Measurements from ENCODE around the gene ZNF814.
"Not testable (repeated sequence)": the region's sequence is repeated elsewhere in the genome, so short reads cannot be mapped to it uniquely, and the experiment has no call there.

Gene ZNF814

DNA sequence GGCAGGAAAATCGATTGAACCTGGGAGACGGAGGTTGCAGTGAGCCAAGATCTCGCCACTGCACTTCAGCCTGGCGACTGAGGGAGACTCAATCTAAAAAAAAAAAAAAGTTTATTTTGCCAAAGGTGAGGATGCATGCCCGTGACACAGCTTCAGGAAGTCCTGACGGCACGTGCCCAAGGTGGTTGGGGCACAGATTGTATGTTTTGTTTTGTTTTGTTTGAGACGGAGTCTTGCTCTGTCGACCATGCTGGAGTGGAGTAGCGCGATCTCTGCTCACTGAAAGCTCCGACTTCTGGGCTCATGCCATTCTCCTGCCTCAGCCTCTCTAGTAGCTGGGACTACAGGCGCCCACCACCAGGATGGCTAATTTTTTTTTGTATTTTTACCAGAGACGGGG, 70.9 kb downstream of the ZNF814 start:
- no peak for DNase-seq (ENCODE audit: low read depth, low spot score)

DNA sequence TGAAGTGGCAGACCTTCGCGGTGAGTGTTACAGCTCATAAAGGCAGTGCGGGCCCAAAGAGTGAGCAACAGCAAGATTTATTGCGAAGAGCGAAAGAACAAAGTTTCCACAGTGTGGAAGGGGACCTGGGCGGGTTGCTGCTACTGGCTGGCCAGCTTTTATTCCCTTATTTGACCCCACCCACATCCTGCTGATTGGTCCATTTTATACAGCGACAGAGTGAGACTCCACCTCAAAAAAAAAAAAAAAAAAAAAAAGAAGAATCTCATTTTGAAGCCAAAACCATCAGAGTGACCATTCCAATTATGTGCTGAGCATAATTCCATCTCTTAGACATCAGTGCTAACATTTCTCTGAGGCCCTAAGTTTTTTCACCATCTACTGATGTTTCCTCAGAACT, 72.2 kb downstream of the ZNF814 start:
- no peak for DNase-seq (ENCODE audit: low read depth, low spot score)

DNA sequence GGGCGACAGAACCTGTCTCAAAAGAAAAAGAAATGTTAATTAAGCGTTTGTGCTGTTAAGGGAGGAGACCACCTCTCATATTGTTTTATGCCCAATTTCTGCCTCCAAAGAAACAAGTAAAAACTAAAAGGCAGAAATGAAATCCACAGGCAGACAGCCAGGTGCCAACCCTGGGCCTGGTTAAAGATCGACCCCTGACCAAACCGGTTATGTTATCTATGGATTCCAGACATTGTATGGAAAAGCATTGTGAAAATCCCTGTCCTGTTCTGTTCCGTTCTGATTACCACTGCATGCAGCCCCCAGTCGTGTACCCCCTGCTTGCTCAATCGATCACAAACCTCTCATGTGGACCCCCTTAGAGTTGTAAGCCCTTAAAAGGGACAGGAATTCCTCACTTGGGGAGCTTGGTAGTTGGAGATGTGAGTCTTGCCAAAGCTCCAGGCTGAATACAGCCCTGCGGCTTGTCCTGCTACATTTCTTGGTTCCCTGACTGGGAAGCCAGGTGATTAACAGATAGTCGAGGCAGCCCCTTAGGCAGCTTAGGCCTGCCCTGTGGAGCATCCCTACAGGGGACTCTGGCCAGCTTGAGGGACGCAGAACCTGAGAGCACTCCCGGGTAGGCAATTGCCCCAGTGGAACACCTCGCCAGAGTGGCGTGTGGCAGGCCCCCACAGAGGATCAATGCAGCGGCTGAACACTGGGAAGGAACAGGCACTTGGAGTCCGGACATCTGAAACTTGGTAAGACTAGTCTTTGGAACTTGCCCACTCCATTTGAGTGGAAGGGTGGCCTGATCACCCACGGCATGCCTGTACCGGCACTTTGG, 73.4 kb downstream of the ZNF814 start:
- DNase-seq (ENCODE audit: low read depth, low spot score), result no peak

DNA sequence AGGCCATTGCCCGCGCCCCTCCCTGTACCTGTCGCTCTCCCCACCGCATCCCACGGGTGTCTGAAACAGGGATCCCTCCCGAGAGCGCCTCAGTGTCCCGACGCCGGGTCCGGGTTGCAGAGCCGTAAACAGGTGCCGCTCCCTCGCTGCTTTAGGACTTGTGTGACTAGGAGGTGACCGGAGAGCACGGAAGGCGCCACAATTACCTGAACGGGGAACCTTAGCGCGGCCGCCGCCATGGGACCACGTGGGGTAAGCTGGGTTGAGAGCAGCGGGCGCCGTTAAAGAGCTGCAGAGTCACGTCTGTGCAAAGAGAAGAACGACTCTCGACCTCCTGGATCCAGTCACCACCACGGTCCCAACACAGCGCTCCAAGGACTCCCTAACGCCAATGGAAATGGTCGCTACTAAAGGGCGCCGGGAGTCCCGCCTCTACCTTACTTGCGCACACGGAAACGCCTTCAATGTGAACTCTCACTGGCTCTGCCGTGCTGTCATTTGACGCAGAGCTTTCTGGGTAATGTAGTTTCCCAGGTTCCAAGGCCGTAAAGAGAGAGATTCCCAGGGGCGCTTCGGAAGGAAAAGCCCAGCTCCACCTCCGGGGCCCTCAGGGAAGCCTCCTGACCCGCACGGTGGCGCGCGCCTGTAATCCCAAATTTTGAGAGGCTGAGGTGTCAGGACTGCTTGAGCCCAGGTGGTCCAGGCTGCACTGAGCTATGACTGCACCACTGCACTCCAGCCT, 74.2 kb downstream of the ZNF814 start, which contains the start of gene ZNF552:
TSS of gene ZNF552 (minus strand) at position 409 of the 742 bp plus-strand sequence. CDS start at position 239, 170 bp downstream.
- peak; percentile 95 for DNase-seq (ENCODE audit: low read depth, low spot score)

DNA sequence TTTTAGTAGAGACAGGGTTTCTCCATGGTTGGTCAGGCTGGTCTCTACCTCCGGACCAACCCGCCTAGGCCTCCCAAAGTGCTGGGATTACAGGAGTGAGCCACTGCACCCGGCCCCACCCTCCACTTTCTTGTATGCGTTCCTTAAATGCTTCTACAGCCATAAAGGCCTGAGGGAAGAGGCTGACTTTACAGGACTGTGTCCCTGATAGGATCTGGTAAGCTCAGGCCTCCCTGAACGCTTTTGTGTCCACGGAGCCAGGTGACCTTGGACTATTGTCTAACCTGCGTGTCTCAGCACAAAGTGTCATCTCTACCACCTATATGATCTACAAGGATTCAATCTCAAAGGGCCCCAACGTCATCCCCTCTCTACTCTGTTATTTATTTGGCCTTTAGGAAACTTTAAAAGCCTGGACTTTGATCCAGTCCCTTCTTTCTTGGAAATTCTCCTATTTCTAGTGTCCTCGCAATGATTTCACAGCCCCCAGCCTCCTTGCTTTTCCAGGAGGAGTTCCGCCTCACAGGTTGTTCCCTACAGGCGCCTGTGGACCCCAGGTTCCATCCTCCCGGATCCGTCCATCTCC, 74.8 kb downstream of the ZNF814 start:
- DNase-seq (ENCODE audit: low read depth, low spot score), result peak; percentile 28

DNA sequence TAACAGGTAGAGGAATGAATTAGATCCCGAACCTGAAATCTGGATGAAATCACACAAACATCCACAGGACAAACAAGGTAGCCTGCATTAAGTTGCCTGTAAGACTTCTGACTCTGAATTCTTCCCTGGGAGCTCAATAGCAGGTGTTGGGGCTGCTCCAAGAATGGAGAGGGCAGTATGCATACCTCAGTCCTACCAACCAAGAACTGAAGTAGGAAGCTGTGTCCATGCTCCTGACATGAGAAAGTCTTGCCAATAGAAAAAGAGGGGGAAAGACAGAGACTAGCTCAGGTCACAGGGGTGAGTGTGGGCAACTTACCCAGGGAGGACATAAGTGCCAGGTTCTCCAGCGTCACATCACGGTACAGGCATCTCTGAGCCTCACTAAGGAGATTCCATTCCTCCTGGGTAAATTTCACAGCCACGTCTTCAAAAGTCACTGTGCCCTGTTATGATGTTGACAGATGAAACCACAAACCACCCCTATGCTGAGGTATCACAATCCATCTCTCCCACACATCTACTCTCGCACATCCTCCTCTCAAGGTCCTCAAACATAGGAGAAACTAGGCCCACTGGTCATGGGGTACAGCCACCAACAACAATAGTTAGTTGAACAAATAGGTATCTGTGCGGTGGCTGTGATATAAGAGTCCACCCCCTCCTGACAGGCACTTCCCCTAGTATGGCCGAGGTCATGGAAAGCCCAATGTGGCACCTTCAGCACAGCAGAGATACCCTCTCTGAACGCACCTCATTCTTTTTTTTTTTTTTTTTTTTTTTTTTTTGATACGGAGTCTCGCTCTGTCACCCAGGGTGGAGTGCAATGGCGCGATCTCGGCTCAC, 75.6 kb downstream of the ZNF814 start:
- peak; percentile 21 for DNase-seq (ENCODE audit: low read depth, low spot score)

DNA sequence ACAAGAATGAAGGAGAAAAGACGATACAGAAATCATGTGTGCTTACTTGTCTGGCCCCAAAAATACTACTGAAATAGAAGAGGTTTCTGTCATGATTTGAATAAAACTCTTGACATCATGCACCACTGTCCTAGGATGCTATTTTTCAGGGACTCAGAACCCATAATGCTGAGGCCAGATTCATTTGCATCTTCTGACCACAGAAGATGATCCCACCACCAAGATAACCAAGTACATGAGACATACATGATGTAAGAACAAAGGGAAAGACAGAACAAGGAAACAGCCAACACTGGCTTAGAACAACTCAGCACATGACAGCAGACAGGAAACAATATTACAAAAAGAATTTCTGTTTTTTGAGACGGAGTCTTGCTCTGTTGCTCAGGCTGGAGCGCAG, 76.6 kb downstream of the ZNF814 start:
- DNase-seq (ENCODE audit: low read depth, low spot score), result no peak

DNA sequence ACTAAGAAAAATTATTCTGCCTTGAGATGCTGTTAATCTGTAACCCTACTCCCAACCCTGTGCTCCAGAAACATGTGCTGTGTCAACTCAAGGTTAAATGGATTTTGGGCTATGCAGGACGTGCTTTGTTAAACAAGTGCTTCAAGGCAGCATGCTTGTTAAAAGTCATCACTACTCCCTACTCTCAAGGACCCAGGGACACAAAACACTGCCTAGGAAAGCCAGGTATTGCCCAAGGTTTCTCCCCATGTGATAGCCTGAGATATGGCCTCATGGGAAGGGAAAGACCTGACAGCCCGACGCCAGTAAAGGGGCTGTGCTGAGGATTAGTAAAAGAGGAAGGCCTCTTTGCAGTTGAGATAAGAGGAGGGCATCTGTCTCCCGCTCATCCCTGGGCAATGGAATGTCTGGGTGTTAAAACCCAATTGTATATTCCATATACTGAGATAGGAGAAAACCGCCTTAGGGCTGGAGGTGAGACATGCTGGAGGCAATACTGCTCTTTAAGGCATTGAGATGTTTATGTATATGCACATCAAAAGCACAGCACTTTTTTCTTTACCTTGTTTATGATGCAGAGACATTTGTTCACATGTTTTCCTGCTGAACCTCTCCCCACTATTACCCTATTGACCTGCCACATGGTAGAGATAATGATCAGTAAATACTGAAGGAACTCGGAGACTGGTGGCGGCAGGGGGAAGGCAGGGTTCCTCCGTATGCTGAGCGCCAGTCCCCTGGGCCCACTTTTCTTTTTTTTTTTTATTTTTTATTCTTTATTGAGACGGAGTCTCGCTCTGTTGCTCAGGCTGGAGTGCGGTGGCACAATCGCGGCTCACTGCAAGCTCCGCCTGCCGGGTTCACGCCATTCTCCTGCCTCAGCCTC, 78.2 kb downstream of the ZNF814 start:
- not testable (repeated sequence) for DNase-seq (ENCODE audit: low read depth, low spot score)

DNA sequence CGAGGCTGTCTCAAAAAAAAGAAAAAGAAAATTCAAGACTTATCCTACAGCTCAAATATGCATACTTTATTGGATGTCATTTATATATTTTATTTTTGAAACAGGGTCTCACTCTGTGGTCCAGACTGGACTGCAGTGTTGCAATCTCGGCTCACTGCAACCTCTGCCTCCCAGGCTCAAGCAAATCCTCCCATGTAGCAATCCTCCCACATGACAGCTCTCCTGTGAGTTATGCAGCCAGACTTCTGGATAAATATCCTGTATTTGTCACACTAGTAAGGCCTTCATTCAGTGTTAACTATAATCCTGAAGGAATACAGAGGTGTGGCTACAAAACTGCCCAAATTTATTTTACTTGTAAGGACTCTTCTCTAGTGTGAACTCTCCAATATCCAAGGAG, 81.3 kb downstream of the ZNF814 start:
- no peak for DNase-seq (ENCODE audit: low read depth, low spot score)

DNA sequence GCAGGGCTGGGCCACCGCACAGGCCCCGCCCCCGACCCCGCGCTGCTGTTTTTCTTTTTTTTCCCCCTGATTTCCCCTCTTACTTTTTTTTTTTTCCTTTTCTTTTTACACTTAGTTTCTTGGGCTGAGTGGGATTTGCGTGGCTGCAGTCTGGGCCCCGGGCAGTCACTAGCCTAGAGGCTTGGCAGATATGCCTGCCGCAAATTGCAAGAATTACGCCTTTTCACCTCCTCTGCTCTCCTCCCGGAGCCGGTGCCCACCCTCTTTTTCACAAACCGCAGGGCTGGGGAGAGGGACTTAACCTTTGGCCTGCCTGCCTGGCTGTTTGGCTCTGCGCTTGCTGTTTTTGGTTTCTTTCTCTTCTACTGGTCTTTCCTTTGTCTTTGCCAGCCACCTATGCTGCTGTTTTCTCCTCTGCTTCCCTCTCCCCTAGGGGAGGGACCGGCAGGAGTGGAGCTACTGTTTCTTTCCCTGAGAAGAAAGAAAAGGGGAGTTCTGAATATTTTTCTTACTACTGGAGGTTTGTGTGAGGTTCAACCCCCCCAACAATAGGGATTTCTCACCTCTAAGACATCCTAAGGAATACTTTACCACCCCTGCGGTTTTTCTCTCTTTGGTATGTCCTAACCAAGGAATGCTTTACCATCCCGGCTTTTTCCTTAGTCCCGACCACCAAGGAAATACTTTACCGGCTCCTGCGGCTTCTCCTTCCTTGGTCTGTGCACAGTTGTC, 85.1 kb downstream of the ZNF814 start:
- peak; percentile 95 for DNase-seq (ENCODE audit: low read depth, low spot score)

DNA sequence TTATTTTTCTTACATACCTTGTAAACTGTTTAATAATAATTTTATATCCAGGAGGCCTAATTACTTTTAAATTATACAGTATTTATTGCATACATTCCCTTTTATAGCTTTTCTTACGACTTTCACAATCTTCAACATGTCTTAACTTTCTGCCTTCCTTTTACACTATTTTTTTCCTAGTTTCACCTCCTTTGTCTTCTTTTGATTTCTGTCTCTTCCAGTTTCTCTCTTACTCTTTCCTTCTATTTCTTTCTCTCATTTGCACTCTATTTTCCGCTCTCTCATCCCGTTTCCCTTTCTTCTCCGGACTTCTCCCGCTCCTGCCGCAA, 85.6 kb downstream of the ZNF814 start:
- DNase-seq (ENCODE audit: low read depth, low spot score), result no peak

DNA sequence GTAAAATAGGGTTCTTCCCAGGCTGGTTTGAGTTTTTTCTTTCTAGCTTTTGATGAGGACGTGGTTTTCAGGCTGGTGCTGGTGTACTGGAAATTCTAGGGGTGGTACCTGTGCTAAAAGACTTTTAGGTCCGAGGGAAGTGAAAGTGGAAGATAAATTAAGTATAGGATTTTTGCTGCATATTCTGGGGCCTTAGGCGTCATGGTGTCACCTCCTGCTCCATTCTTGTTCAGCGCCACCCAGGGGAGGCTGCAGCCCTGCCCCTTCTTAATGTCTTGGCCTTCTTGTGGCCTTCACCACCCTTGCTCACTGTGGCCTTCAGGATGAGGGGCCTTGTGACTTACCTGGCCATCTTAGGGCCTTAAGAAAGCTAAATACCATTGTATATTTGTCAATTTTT, 86.6 kb downstream of the ZNF814 start:
- no peak for DNase-seq (ENCODE audit: low read depth, low spot score)

DNA sequence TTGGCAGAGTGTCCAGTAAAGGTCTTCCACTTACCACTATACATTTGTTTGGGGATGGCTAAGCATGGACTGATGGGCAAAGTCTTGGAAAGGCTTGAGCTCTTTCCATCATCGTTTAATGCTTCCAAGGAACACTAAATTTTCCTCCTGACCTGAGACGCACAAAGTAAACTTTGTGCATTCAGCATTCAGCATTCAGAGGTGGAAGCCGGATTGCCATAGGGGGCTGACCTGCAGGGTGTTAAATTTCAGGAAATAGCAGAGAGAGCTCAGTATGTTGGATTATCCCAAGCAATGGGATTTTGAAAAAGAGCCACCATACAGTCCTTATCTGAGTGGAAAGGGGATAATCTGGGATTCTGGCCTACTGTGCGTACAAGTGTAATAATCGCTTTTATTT, 88.1 kb downstream of the ZNF814 start:
- no peak for DNase-seq (ENCODE audit: low read depth, low spot score)

Data from astrocyte of the hippocampus (primary cell).